Measurements from ENCODE around the gene FNDC7. TPM values are rescaled to one million over a fixed set of nuclear protein-coding genes. Genes with fewer than 3 reads are reported as not detected.

FNDC7 gene
- total and polyA plus RNA-seq, 9 of the 15 experiments (the other 6 are each of a cell fraction or from before 2014, with no cell fraction given) = not detected

DNA sequence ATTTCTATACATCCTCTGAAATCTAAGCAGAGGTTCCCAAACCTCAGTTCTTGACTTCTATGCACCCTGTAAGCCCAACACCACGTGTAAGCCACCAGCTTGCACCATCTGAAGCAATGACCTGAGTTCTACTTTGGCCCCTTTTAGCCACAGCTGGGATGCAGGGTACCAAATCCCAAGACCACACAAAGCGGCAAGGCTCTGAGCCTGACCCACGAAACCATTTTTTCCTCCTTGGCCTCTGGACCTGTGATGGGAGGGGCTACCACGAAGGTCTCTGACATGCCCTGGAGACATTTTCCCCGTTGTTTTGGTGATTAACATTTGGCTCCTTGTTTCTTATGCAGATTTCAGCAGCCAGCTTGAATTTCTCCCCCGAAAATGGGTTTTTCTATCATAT, 72.6 kb downstream of the FNDC7 start:
- no TSS peak for BruUV-seq (replicated peaks)
- peak in 1 of 4 experiments; percentile 24 for DNase-seq (ENCODE audit: extremely low read depth in 1 of 4, low spot score in 3 of 4)
- H3K4me2 ChIP-seq (ENCODE audit: insufficient read depth, low read length) = no peak overlapping the region
- intact Hi-C loops (cut with micrococcal nuclease) = no loop called here
- H3K9ac ChIP-seq (ENCODE audit: insufficient read depth in 1 of 2, low read depth in 2 of 2, low read length in 2 of 2) = no peak overlapping the region
- no peak for FAIRE-seq
- no peak overlapping the region for H3K27ac ChIP-seq (ENCODE audit: extremely low read depth, low read depth, low read length)
- H3K4me3 ChIP-seq = no peak overlapping the region
- H3K27me3 ChIP-seq (ENCODE audit: control insufficient read depth in 2 of 2, insufficient read depth in 2 of 2, low read length in 2 of 2) = no peaks in the 10 kb centered on the region
- peaks cover 3 to 11% of the 10 kb centered on the region in 2 experiments; a peak in 3 of 5 replicates for H3K4me1 ChIP-seq (replicated peaks in 1 of 2; ENCODE audit: control insufficient read depth in 2 of 2, insufficient read depth in 2 of 2, low read length in 2 of 2)
- peaks cover 48% of the 10 kb centered on the region for H3K36me3 ChIP-seq (ENCODE audit: control insufficient read depth, insufficient read depth, low read length)
- ChIA-PET POLR2A (interaction anchor here (0.7 kb wide), 1 partner anchor 63 kb away, joined by 3 read pairs; no protein-coding TSS in a partner anchor), CTCF (ENCODE audit: low intra/inter-chr PET ratio) (no interaction called here)
- H3K79me2 ChIP-seq (ENCODE audit: control insufficient read depth, insufficient read depth, low read length) = no peaks in the 10 kb centered on the region
- no peaks in the 10 kb centered on the region for H3K9me1 ChIP-seq (ENCODE audit: control insufficient read depth, insufficient read depth, low read length)
- no peaks in the 10 kb centered on the region for H4K20me1 ChIP-seq (replicated peaks; ENCODE audit: control insufficient read depth, insufficient read depth, low read length)
- peaks cover 26% of the 10 kb centered on the region for H3K9me3 ChIP-seq (replicated peaks; ENCODE audit: control insufficient read depth, insufficient read depth, low read depth, low read length)
- WGBS (ENCODE audit: insufficient coverage, low coverage, missing lambda C conversion rate) = 71% methylated on average over 6 of the region's 6 CpGs
- in situ Hi-C loops (cut with MboI) = no loop called here
- H2AFZ ChIP-seq (ENCODE audit: low read depth, low read length) = no peak overlapping the region
- no peak for ATAC-seq
- no peak for TF ChIP-seq SIN3B (IDR thresholded peaks at IDR 0.05; ENCODE audit: low read depth)
- no peak for TF ChIP-seq DMBX1 (CRISPR knock-in tag; IDR thresholded peaks at IDR 0.05; ENCODE audit: borderline replicate concordance)
- TF ChIP-seq CBX5 (IDR thresholded peaks at IDR 0.05; ENCODE audit: borderline replicate concordance, low read depth) = peak; percentile 92; the same call in 1 of the 2 replicates
- TF ChIP-seq, protein P1, sequence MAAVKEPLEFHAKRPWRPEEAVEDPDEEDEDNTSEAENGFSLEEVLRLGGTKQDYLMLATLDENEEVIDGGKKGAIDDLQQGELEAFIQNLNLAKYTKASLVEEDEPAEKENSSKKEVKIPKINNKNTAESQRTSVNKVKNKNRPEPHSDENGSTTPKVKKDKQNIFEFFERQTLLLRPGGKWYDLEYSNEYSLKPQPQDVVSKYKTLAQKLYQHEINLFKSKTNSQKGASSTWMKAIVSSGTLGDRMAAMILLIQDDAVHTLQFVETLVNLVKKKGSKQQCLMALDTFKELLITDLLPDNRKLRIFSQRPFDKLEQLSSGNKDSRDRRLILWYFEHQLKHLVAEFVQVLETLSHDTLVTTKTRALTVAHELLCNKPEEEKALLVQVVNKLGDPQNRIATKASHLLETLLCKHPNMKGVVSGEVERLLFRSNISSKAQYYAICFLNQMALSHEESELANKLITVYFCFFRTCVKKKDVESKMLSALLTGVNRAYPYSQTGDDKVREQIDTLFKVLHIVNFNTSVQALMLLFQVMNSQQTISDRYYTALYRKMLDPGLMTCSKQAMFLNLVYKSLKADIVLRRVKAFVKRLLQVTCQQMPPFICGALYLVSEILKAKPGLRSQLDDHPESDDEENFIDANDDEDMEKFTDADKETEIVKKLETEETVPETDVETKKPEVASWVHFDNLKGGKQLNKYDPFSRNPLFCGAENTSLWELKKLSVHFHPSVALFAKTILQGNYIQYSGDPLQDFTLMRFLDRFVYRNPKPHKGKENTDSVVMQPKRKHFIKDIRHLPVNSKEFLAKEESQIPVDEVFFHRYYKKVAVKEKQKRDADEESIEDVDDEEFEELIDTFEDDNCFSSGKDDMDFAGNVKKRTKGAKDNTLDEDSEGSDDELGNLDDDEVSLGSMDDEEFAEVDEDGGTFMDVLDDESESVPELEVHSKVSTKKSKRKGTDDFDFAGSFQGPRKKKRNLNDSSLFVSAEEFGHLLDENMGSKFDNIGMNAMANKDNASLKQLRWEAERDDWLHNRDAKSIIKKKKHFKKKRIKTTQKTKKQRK (IDR thresholded peaks at IDR 0.05; ENCODE audit: borderline replicate concordance, low read depth, low read length) = peak; percentile 84
- TF ChIP-seq, protein P2, sequence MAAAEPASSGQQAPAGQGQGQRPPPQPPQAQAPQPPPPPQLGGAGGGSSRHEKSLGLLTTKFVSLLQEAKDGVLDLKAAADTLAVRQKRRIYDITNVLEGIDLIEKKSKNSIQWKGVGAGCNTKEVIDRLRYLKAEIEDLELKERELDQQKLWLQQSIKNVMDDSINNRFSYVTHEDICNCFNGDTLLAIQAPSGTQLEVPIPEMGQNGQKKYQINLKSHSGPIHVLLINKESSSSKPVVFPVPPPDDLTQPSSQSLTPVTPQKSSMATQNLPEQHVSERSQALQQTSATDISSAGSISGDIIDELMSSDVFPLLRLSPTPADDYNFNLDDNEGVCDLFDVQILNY (CRISPR knock-in tag; IDR thresholded peaks at IDR 0.05) = no peak
- no peak for TF ChIP-seq PRMT5 (CRISPR knock-in tag; IDR thresholded peaks at IDR 0.05)
- no peak for TF ChIP-seq KLF16 (IDR thresholded peaks at IDR 0.05)
- TF ChIP-seq, protein P3, sequence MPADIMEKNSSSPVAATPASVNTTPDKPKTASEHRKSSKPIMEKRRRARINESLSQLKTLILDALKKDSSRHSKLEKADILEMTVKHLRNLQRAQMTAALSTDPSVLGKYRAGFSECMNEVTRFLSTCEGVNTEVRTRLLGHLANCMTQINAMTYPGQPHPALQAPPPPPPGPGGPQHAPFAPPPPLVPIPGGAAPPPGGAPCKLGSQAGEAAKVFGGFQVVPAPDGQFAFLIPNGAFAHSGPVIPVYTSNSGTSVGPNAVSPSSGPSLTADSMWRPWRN (IDR thresholded peaks at IDR 0.05; ENCODE audit: low read depth) = no peak
- TF ChIP-seq TRIM24 (IDR thresholded peaks at IDR 0.05) = peak in 1 of 2 experiments; percentile 29; a peak in 1 of 4 replicates
- TF ChIP-seq TAF15 (IDR thresholded peaks at IDR 0.05; ENCODE audit: low read depth, low read length) = no peak
- TF ChIP-seq SOX6 (IDR thresholded peaks at IDR 0.05) = no peak
- TF ChIP-seq, protein P4, sequence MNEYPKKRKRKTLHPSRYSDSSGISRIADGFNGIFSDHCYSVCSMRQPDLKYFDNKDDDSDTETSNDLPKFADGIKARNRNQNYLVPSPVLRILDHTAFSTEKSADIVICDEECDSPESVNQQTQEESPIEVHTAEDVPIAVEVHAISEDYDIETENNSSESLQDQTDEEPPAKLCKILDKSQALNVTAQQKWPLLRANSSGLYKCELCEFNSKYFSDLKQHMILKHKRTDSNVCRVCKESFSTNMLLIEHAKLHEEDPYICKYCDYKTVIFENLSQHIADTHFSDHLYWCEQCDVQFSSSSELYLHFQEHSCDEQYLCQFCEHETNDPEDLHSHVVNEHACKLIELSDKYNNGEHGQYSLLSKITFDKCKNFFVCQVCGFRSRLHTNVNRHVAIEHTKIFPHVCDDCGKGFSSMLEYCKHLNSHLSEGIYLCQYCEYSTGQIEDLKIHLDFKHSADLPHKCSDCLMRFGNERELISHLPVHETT (CRISPR knock-in tag; conservative IDR thresholded peaks at IDR 0.05 in 1 of 2, IDR thresholded peaks at IDR 0.05 in 1 of 2) = no peak
- TF ChIP-seq MBD2 (IDR thresholded peaks at IDR 0.05; ENCODE audit: borderline replicate concordance, low read depth) = no peak
- TF ChIP-seq, protein P5, sequence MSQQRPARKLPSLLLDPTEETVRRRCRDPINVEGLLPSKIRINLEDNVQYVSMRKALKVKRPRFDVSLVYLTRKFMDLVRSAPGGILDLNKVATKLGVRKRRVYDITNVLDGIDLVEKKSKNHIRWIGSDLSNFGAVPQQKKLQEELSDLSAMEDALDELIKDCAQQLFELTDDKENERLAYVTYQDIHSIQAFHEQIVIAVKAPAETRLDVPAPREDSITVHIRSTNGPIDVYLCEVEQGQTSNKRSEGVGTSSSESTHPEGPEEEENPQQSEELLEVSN (IDR thresholded peaks at IDR 0.05; ENCODE audit: borderline replicate concordance in 1 of 2, extremely low read depth in 1 of 2, insufficient read depth in 1 of 2, insufficient read length in 1 of 2, low read depth in 1 of 2, low read length in 1 of 2, poor library complexity in 1 of 2, severe bottlenecking in 1 of 2) = no peak
